ENCODE measurements around the gene NEMP2.

The NEMP2 gene

DNA sequence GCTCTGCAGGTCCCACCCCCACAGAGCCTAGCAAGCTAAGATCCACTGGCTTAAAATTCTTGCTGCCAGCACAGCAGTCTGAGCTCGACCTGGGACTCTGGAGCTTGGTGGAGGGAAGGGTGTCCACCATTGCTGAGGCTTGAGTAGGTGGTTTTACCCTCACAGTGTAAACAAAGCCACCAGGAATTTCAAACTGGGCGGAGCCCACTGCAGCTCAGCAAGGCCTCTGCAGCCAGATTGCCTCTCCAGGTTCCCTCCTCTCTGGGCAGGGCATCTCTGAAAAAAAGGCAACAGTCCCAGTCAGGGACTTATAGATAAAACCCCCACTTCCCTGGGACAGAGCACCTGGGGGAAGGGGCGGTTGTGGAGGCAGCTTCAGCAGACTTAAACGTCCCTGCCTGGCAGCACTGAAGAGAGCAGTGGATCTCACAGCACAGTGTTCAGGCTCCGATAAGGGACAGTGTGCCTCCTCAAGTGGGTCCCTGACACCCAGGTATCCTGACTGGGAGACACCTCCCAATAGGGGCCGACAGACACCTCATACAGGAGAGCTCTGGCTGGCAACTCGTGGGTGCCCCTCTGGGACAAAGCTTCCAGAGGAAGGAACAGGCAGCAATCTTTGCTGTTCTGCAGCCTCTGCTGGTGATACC lies 20.0 kb upstream of the NEMP2 start:
- DNase-seq (ENCODE audit: low read depth), result no peak

DNA sequence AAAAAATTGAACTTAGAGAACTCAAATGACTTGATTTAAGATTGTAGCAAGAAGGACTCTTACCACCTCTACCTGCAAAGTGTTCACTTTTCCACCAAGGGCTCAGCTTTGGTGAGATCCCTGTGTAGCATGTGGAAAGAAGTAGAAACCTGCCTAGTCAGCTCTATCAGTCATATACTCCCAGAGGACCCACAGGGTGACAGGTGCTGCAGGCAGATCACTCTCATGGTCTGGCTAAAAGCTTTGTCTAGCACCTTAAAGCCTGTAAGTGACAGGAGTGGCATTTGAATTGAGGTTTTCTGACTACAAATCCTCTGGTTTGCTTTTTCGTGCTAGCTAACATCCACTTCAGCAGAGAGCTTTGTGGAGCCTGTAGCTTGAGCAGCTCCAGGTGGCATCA lies 18.7 kb upstream of the NEMP2 start:
- no peak for DNase-seq (ENCODE audit: low read depth)

DNA sequence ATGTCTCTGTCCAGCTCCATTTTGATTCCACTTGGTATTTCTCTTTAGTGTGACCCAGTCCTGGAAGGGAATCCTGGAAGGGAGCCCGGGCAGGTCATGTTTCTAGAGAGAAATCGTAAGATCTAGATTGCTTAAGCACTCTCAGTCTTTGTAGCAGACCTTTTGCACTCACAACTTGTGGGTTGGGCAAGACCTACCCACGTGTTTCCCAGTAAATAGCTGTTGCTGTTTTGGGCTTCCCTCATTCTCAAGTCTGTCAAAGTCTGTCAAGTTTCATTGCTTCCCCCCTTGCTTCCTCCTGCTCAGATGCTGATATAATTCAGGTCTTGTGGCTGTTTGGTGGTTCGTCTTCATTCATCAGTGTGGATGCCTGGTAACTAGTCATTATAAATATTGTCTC lies 17.4 kb upstream of the NEMP2 start:
- no peak for DNase-seq (ENCODE audit: low read depth)

DNA sequence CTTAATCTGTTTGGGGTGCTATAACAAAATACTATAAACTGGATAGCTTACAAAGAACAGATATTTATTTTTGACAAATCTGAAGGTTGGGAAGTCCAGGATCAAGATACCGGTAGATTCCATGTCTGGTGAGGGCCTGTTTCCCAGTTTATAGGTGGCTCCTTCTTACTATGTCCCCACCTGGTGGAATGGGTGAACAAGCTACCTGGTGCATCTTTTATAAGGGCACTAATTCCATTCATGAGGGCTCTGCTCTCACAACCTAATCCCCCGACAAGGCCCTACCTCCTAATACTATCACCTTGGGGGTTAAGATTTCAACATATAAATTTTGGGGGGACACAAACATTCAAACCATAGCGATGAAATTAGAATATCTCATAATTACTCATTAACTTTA lies 15.6 kb upstream of the NEMP2 start:
- DNase-seq (ENCODE audit: low read depth), result no peak

DNA sequence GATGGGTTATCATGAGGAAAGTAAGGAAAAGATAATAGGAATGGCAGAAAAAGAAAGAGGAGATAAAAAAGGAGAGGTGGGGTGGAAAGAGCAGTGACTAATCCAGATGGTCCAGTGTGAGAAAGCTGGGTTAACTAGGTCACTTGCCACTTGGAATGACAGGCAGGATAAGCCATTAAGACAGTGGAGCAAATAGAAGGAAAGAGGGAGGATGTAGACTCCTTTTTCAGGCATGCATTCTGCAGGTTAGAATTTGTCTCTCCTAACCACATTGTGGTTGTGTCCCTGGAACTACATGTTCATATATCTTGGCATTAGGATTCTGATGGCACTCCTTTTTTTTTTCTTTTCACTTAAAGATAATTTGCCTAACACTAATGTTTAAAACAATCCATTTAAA lies 13.4 kb upstream of the NEMP2 start:
- DNase-seq (ENCODE audit: low read depth), result no peak

DNA sequence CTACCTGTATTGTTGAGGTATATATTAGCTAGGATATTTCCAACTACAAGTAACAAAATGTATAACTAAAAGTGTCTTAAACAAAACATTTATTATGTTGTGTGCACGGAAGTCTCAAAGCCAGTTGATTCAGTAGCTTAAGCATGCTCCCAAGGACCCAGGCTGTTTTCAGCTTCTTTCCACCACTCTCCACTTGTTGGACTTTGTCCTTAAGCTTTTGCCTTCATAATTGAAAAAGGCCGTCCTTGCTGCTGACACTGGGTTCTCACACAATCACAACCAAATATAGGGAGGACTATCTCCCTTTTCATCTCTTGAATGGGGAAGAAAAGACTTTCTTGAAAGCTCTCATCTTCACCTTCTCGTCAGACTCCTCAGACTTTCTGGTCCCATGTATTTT lies 12.2 kb upstream of the NEMP2 start:
- no peak for DNase-seq (ENCODE audit: low read depth)

DNA sequence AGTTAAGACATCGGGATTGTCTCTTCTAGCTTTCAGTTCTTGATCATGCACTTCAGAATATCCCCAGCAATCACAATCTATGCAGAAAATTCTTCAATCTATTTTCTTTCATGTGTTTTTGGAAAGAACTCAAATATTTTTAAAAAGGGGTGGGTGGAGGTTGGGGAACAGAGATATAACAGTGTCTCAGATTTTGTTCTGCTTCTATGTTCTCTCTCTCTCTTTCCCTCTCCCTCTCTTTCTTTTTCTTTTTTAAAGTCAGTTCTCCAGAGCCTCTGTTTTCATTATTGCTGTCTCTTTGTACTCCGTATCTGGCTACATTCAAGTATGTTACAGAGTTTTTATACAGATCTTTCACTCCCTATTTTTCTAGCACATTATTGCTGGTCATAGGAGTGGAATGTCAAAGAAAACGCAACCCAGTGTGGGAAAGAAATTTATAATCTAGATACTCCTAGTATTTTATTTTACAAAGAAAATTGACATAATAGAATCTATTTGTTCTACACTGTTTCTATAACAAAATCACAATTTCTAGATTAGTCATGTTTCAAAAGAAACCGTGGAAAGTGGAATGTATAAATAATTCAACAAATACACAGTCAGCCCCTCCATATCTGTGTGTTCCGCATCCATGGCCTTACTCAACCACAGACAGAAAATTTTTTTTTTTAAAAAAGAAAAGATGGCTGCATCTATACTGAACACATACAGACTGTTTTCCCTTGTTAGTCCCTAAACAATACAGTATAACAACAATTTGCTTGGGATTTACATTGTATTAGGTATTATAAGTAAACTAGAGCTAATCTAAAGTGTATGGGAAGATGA lies 11.2 kb upstream of the NEMP2 start:
- no peak for DNase-seq (ENCODE audit: low read depth)

DNA sequence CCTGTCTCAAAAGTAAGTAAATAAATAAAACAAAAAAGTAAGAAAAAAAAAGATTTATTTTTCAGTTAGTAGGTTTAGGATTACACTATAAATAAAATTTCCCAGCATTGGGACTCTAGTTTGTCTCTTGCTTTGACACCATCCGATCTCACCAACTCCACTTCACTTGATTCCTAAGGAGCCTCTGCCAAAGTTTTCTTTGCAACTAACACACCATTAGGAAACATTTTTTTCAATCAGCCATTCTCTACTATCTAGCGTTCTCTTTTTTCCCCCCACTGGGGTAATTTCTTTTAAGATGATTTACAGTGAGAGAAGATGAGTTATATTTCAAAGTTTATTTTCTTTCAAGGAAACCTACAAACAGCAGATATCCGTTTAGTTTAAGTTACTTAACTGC lies 10.6 kb upstream of the NEMP2 start:
- DNase-seq (ENCODE audit: low read depth), result no peak

DNA sequence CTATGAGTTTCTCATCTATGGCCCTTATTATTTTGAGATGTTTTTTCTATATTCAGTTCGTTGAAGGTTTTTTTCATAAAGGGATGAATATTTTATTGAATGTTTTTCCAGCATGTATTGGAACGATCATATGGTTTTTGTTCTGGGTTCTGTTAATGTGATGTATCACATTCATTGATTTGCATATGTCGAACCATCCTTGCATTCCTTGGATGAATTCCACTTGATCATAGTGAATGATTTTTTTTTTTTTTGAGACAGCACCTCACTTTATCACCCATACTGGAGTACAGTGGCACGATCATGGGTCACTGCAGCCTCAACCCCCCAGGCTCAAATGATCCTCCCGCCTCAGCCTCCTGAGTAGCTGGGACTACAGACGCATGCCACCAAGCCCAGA lies 5.5 kb upstream of the NEMP2 start:
- DNase-seq (ENCODE audit: low read depth), result no peak

DNA sequence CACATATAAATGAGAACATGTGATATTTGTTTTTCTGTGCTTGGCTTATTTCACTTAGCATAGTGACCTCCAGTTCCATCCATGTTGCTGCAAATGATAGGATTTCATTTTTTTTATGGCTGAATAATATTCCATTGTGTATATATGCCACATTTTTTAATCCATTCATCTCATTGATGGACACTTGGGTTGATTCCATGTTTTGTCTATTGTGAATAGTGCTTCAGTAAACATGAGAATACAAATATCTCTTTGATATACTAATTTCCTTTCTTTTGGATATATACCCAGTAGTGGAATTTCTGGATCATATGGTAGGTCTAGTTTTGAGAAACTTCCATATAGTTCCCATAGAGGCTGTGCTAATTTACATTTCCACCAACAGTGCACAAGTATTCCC lies 3.7 kb upstream of the NEMP2 start:
- DNase-seq (ENCODE audit: low read depth), result no peak

DNA sequence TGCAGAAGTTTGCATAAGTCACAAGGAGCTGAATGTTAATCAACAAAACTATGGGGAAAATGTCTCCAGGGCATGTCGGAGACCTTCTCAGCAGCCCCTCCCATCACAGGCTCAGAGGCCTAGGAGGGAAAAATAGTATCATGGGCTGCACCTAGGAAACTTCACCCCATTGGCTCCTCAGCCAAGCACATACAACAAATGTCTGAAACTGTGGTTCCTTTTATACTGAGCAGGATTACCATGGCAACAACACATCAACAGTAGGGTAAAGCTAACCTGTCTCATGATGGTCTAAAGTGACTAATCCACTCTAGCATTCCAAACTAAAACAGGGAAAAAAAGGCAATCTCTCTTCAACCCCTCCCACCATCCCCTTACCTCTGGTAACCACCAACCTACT lies 3.2 kb upstream of the NEMP2 start:
- DNase-seq (ENCODE audit: low read depth), result no peak

DNA sequence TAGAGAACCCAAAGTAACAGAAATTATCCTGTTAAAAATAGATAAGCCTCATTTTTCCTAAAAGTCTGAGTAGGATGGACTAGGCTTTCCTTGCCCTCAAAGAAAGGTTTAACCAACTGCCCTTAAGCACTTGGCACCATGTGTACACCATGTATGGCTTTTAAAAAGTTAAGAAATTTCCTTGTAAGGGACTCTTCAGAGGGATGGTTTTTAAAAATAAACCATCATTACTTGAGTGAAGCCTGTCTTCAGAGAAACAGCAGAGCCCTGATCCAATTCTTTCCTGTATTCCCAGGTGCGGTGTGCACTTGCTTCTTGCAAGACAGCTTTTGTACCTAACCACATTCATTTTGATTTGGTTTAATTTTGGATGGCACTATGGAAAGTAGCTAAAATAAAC lies 1.1 kb upstream of the NEMP2 start:
- no peak for DNase-seq (ENCODE audit: low read depth)

DNA sequence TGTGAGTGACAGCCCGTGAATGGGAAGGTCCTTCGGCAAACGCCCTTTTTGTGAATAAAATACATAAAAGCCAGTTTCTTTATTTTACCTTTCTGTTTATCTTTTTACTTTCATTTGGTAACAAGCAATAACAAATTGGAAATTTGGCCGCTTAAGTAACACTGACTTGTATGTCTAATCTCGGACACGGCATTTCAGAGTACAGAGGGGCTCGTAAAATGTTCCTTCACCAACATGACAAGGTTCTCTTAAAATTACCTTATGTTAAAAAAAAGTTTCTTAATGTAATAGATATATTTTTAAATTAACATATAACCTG lies 558 bp upstream of the NEMP2 start:
- DNase-seq (ENCODE audit: low read depth), result no peak

DNA sequence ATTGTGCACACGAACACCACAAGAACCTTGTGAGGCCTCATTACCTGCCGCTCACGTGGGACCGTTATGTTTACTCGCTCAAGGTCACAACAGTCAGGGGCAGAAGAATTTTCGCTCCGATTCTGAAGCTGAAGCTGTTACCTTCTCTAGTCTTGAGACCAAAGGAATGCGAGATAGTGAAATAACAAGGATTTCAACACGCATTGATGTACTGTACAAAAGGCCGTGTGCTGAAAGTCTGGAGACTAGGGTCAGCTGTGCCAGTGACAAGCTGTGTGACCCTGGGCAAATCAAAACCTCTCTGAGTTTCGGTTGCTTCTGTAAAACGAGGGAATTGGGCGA lies 583 bp downstream of the NEMP2 start:
- no peak for DNase-seq (ENCODE audit: low read depth)

DNA sequence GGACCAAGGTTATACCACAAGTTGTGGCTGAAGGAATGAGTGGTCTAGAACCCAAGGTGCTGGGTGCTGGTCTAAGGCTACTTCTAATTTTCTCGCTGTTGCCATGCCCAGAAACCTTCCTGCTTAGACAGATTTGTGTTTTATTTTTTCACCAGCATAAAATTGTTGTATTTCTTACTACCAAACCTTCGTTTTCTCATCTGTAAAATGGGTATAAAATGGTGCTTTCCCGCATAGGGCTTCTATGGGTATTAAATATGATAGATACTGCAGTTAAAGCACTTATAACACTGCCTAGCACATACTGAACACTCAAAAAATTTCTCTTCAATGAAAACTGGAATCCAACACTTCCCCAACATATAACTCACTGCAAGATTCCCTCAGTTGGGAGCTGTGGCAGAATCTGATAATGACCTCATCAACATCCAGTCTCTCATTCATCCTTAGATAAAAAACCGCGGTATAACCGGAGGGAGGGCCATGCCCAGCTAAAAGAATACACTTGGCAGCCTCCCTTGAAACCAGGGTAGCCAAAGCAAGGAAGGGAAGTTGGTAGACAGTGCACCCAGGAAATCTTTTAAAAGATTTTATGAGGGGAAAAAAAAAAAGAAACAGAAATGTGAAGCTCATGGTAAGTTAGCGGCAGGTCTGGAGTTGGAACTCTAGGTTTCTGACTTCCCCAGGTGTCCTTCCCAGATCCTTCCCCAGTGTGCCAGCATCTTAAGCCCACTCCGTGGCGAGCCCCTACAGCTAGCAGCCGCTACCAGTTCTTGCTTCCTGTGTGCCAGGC lies 1.2 kb downstream of the NEMP2 start:
- no peak for DNase-seq (ENCODE audit: low read depth)

DNA sequence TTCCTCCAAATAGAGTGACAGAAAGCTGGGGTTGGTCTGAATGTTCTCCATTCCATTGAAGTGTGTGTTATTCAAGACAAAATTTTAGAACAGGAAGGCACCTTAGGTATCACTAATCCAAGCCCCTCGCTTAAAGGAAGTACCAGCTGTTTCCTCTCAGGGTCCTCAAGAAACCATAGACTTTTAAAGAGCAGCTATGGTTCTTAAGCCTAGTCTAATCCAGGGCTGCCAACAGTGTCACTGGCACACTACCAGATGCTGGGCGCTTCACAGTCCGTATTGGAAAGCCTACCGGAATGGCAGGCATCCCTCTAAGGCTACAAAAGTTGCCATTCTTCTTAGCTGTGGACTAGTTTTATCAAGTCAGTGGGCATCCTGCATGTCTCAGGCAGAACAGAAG lies 1.9 kb downstream of the NEMP2 start:
- no peak for DNase-seq (ENCODE audit: low read depth)

DNA sequence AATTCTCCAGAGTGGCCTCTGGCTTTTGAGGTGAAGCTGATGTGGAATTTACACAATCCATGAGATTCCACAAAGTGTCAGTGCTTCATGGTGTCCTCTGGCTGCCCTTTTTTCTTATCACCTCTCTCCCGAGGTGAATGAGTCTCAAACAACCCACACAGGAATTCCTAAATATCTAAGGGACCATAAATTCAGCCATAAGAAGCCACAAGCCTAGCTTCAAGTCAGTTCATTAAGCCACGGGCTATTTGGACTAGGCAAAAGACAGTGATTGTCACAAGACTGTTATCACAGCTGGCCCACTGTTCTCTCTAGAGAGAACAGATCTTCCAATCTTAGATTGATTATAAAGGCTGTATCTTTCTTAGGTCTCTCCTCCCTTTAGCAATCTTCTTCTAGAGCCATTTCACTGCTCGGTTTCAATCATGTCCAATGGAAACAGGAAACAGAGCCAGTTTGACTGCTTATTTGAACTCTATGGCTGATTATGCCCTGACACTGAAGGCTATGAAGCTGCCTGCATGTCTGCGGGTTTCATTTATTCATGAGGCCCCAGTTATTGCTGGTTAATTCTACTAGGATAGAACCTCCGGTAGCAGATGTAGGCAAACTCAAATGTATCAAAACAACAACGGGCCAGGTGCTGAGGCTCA lies 4.1 kb downstream of the NEMP2 start:
- no peak for DNase-seq (ENCODE audit: low read depth)

DNA sequence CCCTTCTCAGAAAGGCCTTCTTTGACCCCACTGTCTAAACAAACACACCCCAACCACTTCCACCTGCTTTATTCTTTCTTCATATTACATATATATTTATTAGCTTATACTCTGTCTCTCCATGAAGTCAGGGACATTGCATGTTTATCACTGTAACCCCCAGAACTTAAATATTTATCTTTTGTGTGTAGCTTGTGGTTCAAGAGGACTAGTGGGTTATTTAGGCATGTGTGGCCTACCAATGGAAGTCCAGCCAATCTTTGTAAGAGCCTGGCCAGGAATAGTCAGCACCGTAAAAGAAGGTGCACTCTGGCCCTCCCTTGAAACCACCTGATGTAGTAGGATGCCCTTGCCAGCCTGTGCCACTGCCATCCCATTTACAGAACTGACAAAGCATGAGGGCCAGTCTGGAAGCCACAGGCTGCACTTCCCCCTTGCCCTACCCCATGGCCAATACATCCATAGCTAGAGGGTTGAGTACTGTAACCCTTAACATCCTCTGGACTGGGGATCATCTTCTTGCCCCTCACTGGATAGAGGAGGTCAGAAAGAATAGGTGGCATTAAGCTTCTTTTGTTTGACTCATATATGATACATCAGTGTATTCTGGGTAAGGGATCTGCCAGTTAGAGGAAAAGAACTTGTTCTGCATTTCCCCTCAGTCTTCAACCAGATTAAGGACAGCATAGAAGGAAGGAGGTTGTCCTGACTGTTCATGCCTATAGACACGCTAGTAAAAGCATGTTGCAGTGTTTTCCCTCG lies 4.9 kb downstream of the NEMP2 start:
- DNase-seq (ENCODE audit: low read depth), result no peak

DNA sequence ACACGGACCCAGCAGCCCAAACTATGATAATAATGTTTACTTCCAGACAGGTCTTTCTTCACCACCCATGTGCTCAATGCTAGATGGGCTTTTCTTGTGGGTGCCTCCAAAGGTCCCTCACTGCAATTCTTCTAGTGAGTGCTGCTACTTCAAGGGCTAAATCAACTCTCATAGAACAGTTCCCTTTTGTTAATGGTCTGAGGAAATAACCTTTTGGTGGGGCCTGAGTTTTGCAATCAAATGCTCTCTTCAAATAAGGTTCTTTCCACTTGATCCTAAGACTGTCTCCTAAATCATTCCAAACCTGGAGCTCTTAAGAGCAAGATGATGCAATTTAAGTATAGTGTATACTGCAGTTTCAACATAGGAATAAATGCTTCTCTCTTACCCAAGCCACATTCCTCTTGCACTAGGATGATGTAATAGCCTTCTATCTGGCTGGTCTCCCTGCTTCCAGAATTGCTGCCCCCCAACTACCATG lies 6.0 kb downstream of the NEMP2 start:
- no peak for DNase-seq (ENCODE audit: low read depth)

DNA sequence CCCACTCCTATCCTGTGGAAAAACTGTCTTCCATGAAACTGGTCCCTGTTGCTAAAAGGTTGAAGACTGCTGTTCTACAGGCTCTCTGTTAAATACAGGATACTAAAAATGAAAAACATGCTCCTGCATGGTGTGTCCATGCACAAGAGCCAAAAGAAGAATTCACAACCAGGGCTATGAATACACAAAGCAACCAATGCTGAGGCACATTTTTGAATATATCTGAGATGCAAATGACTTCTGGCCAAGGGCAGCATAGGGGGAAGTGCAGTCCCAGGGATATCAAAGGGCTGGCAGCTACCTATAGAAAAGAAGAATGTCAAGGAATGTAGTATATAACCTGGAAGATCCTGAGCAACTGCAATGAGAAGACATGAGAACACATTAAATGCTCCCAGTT lies 6.6 kb downstream of the NEMP2 start:
- no peak for DNase-seq (ENCODE audit: low read depth)

DNA sequence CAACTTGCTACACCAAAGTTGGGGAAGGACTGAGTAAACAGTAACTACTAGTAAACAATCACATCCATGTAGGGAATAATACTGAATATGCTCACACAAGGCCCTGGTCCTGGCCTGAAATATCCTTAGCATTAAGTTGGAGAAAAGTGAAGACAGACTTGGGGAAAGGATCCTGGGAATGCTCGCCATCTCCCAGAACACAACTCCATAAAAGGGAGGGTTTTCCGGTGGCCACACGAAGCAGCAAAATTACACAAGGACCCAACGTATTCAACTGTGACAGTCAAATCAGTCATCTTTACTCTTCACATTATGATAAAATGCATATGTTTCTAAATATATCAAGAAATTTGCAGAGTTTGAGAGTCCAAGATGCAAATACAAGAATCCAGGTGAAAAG lies 7.3 kb downstream of the NEMP2 start:
- DNase-seq (ENCODE audit: low read depth), result no peak

DNA sequence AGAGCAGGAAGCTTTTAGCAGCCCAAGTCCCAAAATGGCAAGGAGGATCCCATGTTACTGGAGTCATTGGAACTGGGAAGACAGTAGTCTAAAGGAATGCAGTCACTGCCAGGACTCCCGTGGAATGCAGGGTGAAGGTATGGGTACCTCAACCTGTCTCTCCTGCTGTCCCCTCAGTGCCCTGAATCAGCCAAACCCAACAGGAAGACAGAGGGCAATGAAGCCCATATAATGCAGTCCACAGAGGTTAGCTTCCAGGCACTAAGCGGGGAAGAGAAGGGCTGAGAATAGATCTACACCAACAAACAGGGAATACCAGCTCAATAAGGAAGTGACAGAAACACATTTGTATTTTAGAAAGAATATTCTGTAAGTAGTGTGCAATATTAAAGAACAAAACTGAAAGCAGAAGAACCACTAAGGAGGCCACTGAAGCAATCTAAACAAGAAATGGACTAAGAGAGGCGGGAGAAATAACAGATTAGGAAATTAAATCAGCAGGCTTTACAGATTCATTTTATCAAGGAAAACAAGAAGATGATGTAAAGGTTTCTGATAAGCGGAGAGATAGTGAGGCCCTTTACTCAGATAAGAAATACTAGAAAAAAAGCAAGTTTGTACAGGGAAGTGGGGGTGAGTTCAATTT lies 8.3 kb downstream of the NEMP2 start:
- no peak for DNase-seq (ENCODE audit: low read depth)

Measured in stimulated activated CD8-positive, alpha-beta memory T cell treated with anti-CD3 and anti-CD28 coated beads, Interleukin-4, amount 100 ng/mL, for 24 hours (primary cell).